Activated effector memory CD4-positive, alpha-beta T cell treated with anti-CD3 and anti-CD28 coated beads, Interleukin-2, amount 50 U/mL, for 16 hours (primary cell): ENCODE results near the gene GAS2L2.

Experiments
- DNase-seq: peaks from one replicate; pipeline ENCODE4 v3.0.0-alpha.2; 2020

The GAS2L2 gene

DNA sequence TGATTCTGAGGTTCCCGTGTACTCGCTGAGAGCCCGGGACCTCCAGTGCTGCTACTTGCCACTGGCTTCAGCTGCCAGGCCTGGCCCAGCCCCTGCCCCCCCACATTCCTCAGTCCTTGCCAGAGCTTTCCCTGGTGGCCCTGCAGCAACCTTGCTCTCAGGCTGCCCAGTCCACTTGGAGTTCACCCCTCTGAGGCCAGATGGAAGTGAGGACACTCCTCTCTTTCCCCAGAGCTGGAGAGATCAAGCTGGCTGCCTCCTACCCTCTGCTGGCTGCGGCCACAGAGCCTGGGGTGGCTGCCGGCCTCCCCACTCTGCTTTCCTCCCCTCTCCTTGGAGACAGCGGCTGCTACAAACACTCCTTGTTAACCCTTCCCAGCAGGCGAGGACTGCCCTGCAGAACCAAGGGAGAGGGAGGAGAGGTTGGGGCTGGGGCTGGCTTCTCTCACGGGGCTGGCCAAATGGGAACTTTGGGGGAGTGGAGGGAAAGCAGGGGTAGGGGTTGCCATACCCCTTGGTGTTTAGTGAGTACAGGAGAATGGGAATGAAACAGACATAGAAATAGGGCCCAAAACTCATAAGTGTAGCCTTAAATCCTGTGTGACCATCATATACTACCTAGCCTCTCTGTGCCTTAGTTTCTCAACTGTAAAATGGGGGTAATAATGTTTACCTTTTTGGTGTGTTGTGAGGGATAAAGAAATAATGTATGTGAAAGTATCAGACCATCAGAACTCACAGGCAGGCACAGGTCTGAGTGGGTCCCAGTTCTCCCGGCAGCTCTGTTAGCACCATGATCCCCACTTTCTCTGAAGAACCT lies at the start of gene GAS2L2:
GAS2L2 (minus strand) TSS at position 295 of the 820 bp plus-strand sequence. CDS start 389 bp downstream, outside the sequence.
- DNase-seq: no peak

DNA sequence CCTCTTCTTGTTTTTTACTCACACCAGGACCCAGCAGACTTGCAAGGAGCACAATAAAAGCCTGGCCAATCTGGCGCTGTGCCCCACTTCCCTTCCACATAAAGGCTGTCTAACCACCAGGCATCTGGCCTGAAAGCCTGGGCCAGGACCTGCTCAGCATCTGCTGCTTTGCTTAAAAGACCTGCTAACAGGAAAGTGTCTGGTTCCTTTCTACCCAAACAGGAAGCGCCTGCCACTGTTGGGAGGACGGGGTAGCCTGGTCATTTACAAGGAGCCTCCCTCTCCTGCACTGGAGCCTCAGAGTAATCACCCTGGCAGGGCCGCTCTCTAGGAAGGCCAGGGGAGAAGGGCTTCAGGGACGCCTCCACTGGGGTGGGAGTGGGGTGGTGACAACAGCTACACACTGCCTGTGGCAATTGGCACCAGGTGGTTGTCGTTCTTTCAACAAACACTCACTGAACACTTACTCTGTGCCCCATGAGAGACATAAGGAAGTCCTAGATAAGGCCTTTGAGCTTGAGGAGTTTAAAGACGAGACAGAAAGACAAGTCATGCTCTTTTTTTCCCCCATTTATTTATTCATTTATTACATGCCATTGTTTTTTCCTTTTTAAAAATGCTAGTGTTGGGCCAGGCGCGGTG lies 48.7 kb upstream of the GAS2L2 start:
- no peak for DNase-seq

DNA sequence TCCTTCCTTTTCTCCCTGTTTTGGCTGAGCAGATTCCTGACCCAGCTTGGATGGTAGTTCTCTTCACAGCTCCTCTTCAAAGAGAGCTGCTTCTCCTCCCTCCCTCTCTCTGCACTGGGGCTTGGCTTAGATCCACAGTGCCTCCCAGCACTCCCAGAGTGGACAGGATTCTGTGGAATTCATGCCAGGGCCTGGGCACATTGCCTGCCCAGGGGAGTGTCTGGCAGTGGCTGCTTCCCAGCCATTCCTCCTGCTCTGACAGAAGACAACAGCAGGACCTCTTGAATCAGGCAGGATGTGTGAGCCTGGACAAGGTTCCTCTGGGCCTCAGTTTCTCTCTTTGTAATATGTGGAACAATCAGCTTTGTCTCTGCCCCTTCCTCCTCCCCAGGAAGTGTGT lies 46.9 kb upstream of the GAS2L2 start:
- no peak for DNase-seq

DNA sequence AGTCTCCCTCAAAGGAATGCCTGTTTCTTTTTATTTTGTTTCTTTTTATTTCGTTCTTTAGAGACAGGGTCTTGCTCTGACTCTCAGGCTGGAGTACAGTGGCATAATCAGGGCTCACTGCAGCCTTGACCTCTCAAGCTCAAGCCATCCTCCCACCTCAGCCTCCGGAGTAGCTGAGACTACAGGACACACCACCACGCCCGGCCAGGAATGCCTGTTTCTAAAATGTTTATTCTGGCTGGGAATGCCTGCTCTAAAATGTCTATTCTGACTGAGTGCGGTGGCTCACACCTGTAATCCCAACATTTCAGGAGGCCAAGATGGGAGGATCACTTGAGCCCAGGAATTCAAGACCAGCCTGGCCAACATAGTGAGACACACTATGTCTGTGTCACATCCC lies 44.9 kb upstream of the GAS2L2 start:
- no peak for DNase-seq

DNA sequence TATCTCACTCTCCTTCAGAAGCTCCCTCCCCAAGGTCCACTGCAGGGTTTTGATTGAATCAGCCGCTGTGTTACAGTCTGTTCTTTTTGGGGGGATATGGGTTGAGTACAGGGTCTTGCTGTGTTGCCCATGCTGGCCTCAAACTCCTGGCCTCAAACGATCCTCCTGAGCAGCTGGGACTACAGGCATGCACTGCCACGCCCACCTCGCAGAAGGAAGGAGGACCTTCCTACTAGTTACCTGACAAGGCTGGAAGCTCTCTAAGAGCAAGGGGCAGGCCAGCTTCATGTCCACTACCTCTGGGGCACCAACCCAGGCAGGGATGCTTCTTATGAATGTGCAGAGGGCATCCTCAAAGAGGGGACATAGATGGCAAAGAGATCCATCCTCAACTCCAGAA lies 44.3 kb upstream of the GAS2L2 start:
- DNase-seq: no peak

DNA sequence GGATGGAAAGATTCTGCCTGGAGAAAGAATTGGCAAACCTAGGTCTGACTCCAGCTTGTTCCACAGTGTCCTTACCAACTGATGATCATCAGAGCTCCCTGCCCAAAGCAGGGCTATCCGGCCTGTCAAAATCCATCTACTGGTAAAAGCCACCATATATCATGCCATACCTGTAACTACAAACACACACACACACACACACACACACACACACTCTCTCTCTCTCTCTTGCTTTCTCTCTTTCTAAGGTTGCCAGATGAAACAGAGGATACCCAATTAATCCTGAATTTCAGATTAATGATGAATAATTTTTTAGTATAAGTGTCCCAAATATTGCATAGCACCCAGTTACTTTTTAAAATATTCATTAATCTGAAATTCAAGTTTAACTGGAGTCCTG lies 43.9 kb upstream of the GAS2L2 start:
- no peak for DNase-seq

DNA sequence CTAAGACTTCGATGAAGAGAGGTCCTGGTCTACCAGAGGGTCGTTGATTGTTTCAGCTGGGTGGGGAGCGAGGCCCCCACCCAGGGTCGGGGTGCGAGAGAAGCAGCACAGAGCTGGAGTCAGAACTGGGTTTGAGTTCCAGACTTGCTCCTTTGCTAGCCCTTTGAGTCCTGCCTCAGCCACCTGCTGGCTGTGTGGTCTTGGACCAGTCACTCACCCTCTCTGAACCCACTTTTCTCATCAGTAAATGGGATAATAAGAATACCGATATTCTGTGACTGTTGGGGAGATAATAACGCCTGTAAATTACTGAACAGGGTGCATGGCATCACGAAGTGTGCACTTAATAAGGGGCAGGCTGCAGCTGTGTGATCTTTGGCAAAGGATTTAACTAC lies 42.8 kb upstream of the GAS2L2 start:
- no peak for DNase-seq

DNA sequence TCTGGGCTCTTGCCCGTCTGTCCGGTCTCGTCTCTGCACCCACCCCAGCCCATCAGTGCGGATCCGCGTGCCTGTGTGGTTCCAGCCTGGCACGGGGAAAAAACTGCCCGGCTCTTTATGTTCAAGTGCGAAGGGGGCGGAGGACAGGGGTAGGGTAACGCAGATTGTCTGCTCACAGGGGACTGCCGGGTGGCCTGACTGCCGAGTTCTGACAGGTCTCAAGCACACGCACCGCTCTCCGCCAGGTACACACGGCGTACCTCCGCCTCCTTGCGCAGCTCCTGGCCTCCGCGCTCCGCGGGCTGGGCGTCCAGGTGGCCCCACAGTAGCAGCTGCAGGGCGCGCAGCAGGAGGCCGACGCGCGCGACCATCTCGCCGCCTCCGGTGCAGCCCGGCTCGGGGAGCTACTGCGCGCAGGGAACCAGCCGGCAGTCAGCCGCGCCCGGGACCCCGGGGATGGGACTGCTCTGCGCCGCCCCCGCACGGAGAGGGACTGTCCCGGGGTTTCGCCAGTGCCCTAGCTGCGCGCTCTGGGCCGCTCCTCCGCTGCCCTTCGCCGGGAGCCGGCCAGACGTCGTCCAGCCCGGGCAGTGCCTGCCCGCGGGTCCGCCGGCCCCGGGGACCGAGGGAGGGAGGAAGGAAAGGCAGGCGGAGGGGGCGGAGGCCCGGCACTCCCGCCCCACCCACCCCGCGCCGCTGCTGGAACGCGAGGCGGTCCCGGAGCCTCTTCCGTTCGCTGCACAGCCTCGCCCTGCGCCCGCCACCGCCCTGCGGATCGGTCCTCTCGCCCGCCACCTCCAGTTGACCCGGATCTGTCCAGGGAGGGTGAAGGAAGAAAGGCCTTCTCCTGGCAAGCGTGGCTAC lies 42.2 kb upstream of the GAS2L2 start, which contains the start of gene MMP28:
MMP28 (minus strand) TSS at position 635 of the 864 bp plus-strand sequence; CDS start at position 371, 264 bp downstream.
- peak; percentile 74 for DNase-seq

DNA sequence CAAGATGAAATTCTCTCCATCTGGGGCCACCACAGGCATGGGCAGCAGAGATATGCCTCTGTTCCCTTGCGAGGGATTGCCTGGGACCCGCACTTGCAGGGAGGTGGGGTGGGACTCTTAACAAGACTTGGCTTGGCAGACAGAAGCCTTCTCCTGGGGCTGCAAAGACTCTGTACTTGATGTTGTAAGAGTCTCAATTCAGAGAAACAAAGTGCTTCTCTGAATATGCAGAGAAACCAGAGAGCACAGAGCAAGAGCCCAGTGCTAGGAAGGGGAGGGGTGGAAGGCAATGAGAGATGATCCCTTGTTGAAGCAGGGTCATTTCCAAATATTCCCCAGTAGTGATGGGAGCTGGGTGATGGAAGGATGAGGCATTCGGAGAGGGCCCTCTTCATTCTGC lies 40.2 kb upstream of the GAS2L2 start:
- DNase-seq: no peak

DNA sequence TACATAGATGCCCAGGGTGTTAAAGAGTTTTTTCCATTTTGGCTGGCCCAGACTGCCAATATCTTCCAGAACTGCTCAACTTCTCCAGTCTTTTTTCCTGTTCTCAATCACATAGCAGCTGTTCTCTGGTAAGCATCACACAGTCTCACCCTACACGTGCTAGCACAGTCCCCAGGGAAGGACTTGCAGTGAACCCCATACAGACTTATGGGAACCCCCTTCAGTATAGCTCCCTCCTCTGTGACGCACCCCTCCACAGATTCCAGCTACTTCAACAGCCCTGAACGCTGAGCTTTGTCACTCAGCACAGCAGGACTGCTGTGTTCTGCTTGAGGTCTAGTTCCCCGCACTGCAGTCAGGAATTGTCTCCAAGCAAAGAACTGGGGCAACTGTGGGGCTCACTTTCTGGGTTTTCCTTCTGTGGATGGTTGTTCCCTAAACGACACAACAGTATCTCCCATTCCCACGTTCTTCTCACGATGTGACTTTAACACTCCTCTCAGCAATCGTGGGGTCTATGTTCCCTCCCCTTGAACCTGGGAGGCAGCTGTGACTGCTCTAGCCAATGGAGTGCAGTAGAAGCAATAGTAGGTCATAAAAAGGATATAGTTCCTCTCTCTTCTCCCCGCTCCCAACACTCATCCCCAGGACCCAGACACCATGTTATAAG lies 38.8 kb upstream of the GAS2L2 start:
- DNase-seq: no peak

DNA sequence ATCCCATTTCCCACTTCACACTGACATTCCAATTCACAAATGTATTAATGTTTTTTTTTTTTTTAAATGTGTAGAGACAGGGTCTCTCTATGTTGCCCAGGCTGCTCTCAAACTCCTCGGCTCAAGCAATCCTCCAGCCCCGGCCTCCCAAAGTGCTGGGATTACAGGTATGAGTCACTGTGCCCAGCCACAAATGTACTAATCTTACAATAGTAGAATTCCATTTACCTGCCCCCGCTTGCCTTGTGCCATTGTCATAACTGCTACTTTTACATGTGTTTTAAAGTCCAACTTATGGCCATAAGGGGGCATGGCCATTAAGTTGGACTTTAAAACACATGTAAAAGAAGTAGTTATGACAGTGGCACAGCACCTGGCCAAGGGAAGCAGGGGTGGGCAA lies 37.8 kb upstream of the GAS2L2 start:
- no peak for DNase-seq

DNA sequence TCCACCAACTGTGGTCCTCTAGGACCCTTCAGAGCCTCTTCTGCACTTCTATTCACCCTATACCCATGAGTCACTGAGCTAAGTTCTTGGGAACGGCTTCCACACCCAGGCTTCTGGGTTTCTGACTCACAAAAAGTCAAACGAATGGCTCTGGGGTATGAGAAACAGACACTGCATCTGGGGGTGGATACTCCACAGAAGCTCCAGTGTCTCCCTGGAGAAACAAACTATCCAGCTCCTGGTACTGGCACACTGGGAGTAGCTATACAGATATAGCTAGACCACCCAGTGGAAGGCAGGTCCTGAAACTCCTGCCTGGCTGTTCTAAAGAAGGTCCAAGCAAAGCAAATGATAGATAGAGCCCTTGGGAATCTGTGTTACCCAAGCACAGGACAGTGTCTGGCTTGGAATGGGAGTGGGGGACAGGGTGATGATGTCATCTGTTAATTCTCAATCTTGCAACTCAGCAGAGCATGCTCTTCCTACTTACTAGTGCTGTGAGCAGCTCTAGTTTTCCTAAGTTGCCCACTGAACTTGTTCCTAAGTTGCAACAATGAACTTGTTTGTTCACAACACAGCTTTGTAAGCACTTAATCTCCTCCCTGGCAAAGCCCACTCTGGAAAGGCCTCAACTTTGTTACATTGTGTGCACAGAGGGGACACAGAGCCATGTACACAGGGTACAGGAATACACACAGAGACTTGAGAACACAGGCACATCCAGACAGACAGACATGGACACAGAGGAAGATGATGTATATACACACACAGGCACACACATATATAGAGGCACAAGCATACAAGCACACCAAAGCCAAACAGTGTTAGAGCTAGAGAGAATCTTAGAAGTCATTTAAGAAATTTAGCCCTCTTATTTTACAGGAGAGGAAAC lies 35.7 kb upstream of the GAS2L2 start:
- no peak for DNase-seq

DNA sequence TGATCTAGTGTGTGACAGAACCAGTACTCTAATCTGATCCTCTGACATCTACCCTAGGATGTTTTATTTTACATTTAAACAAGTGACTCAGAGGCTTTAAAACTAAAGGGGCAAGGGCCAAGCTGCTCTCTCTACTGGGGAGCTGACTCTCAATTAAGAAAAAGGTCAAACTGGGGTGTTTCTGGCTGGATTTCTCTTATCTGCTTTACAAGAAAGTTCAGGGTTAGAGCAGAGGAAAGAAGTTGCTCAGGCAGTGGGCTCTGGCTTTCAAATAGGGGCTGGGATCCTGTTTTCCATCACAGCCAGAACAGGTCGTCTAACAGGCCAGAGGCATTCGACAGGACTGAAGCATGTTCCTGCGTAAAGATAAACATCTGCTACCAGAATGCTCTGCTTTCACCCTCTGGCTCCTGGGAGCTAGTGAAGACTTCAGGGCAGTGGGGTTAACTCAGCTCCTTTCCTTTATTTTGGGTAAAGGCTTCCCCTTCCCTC lies 33.9 kb upstream of the GAS2L2 start:
- no peak for DNase-seq

DNA sequence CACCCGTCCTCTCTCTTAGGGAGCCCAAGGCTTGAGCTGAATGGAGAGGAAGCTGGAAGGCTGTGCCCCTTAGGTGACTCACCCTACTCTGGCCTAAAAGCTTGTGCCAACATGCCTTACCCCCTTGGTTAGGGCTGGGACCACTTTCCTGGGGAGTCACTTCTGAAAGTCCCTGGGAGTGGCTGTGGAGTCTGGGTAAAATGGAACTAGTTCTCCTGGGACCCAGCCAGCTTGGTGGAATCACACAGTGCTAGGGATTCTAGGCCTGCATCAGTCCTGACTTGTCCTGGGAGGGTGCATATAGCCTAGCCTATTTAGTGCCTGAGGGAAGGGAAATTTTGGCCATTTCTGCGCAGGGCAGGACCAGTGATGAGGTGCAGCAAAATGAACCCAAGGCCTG lies 31.9 kb upstream of the GAS2L2 start:
- no peak for DNase-seq

DNA sequence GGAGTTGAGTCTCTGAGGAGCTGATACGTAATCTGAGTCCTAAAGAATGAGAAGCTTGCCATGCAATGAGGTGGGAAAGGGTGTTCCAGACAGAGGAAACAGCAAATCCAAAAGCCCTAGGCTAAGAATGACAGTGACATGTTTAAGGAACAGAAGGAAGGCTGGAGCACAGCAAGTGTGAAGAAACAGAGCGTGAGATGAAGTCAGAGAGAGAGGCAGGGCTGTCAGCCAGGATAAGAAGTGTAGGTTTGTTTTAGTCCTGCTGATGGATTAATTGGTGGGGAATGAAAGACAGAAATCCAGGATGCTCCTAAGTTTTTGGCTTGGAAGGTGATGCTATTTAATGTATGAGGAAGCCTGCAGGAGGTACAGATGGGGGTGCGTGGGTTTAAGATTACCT lies 27.9 kb upstream of the GAS2L2 start:
- DNase-seq: no peak

DNA sequence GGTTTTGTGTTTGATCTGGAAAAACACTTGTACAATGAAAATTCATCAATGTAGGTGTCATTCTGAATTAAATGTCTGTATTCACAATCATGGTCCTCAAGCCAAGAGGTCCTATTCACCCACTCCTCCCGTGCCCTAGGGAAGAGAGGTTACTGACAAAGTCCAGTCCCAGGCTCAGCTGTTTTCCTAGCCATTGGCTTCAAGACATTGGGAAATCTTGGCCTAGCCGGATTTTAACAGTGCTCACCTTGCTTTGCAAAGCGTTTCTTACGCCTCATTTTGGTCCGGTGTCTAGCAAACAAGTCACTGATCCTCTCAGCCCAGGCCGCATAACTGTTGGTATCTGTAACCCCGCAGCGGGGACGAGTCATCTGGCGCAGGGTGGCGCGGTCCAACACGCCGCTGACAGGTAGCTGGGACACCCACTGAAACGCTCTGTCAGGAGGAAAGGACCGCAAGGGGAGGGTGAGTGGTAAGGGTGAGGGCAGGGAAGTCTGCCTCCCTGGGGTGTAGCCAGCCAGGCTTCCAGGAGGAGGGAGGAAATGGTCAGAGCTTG lies 25.7 kb upstream of the GAS2L2 start:
- no peak for DNase-seq

DNA sequence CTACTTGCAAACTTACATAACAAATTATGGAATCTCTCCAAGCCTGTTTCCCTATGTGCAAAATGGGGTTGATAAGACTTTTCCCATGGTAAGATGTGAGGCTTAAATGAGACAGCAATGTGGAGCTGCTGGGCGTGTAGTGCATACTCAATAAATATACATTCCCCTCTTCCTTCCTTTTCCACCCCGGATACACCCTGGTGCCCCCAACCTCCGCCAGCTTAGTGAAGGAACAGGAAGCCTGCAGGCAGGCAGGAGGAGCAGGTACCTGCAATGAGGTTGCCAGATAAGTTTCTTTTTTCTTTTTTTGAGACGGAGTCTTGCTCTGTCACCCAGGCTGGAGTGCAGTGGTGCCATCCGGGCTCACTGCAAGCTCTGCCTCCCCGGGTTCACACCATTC lies 22.5 kb upstream of the GAS2L2 start:
- DNase-seq: no peak

DNA sequence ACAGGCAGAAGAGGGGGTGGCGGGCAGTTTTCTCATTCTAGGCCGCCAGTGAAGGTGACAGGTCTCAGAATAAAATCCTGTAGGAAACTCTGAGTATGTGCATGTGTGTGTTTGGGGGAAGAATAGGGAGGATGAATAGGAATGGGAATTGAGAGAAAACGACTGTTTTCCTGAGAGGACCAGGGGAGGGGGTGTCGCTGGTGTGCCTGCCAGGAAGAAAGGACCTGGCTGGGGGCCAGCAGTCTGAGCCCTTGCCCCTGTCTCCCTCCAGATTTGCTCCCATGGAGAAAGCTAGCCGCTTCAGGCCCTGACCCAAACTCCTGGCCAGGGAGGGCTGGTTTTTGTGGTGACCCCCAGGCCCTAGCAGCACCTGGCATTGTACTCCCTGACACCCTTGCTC lies 22.0 kb upstream of the GAS2L2 start:
- no peak for DNase-seq

DNA sequence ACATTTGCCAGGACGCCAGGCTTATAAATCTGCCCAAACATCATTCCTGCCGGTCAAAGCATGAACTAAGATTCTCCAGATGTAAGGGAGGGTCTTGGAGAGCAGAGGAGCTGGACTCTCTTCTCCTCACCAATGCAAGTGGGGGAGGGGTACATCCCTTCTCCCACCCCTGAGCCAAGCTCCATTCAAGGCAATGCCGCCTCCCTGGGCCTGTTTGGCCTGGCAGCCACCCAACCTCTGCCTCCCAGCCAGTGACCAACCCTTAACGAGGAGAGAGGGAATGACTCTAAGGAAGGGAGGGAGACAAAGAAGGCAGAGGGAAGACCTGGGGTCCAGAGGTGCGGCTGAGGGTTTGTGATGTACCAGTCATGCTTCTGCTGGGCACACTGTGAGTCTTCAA lies 21.5 kb upstream of the GAS2L2 start:
- DNase-seq: no peak

DNA sequence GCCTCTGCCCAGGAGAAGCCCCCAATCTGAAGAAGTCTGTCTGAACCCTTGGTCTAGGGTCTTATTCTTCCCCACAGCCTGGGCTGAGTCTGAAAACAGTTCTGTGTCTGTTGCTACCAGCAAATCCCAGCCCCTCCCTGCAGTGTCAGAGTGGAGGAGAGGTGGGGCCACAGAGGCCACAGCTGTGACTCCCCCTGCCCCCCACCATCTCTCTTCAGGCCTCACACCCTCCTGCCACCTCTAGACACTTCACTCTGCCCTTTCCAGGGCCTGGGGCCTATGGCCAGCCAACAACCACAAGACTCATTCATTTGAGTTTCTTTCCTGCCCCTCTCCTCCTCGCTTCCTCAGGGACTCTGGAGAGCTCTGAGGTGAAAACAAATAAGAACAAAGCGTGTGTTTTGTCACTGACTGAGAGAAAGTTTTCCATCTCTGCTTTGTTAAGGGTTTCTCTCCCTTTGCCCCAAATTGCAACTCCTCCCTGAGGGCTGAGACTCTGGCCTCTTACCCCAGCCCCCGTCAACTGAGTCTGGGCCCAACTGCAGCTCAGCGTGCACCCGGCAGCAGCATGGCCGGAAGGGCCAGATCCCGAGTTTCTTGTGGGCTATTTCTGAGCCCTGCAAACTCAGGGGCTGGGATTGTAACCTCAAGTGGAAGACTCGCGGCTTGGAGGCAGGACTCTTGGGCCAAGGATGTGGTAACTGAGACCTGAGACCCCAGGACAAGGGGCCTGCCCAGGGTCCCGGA lies 20.8 kb upstream of the GAS2L2 start:
- DNase-seq: no peak

DNA sequence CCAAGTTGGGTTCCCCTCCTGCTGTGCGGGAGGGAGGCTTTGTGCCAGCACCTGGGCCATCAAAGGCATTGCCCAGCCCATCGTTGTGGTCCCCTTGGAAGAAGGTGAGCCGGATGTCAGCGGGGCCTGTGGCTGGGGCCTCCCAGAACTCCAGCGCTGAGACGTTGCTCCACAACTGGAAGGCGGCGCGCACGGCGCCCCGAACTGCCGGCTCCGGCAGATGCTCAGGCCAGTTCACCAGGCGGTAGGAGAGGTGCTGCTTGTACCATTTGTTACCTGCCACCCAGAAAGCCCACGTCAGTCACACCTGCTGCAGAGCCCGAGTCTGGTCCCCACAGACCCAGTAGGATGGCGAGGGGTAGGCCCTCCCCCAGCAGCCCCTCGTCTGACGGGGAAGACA lies 20.1 kb upstream of the GAS2L2 start:
- DNase-seq: no peak
